GM12892 (cell line): ENCODE measurements around the gene C12orf76.
"Not testable (repeated sequence)": the region's sequence is repeated elsewhere in the genome, so short reads cannot be mapped to it uniquely, and the experiment has no call there.

ENCODE experiments used
- DNase-seq: peaks from one replicate; pipeline ENCODE4 v3.0.0; 2011; ENCODE audit not compliant: insufficient read length
- FAIRE-seq: peaks from 2 replicates; lab custom pipeline; 2011; peaks lifted over from hg19 to GRCh38; lab: Jason Lieb, UNC
- POLR2A ChIP-seq: IDR thresholded peaks from 2 replicates; pipeline ENCODE4 v1.6.1; 2011; ENCODE audit warnings: low read depth, low read length, control low read depth
- POLR2AphosphoS5 ChIP-seq: IDR thresholded peaks from 2 replicates; pipeline ENCODE4 v1.6.1; 2011; ENCODE audit warnings: low read depth, low read length, control low read depth
- TAF1 ChIP-seq: IDR thresholded peaks from 2 replicates; pipeline ENCODE4 v1.6.1; 2011; ENCODE audit warnings: low read depth, mild to moderate bottlenecking, control low read depth, low read length, borderline replicate concordance

Gene C12orf76

DNA sequence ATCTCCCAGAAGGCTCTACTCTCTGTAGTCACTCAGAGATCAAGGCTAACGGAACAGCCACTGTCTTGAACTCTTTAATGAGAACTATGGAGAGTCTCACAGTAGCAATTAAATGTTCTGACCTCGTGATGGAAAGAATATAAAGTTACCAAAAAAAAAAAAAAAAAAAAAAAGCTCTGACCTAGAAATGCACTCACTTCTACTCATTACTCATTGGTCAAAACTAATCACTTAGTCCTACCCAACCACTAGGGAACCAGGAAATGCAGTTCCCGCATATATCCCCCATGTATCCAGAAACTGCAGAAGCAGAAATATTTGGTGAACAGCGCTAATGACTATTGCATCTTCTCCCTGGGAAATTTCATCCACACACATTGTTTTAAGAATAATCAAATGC, 29.5 kb upstream of the C12orf76 start:
- no peak for FAIRE-seq
- no peak for TF ChIP-seq POLR2A
- no peak for TF ChIP-seq TAF1
- TF ChIP-seq POLR2AphosphoS5, result no peak
- DNase-seq, result no peak

DNA sequence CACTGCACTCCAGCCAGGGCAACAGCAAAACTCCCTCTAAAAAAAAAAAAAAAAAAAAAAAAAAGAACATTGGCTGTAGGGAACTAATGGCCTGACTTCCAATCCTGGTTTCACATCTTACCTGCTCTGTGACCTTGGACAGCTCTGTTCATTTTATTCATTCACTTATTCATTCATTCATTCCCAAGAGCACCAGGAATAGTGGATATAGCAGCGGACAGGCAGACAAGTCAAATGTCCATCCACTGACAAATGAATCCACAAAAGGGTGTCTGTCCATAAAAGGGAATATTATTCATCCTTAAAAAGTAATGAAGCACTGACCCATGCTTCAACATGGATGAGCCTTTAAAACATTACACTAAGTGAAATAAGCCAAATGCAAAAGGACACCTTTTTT, 27.6 kb upstream of the C12orf76 start:
- TF ChIP-seq TAF1 (no peak), POLR2AphosphoS5 (no peak), POLR2A (no peak)
- DNase-seq, result no peak
- no peak for FAIRE-seq

DNA sequence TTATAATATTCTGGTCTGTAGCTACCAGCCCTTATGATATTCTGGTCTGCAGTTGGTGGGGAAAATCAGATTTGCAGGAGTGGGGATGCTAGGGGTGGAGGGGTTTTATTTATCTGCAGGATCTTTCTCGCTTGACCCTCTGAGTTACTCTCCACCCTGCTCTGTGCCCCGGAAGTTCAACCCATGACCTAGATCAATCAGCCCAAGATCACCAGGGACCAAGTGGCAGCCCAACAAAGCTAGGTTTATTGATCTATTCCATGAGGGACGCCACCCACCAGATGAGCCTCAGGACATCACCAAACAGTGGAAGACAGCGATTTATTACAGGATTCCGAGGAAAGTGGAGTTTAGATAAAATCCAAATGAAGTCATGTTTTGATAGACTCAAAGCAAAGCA, 25.8 kb upstream of the C12orf76 start:
- DNase-seq (no peak), FAIRE-seq (no peak)
- no peak for TF ChIP-seq POLR2A

DNA sequence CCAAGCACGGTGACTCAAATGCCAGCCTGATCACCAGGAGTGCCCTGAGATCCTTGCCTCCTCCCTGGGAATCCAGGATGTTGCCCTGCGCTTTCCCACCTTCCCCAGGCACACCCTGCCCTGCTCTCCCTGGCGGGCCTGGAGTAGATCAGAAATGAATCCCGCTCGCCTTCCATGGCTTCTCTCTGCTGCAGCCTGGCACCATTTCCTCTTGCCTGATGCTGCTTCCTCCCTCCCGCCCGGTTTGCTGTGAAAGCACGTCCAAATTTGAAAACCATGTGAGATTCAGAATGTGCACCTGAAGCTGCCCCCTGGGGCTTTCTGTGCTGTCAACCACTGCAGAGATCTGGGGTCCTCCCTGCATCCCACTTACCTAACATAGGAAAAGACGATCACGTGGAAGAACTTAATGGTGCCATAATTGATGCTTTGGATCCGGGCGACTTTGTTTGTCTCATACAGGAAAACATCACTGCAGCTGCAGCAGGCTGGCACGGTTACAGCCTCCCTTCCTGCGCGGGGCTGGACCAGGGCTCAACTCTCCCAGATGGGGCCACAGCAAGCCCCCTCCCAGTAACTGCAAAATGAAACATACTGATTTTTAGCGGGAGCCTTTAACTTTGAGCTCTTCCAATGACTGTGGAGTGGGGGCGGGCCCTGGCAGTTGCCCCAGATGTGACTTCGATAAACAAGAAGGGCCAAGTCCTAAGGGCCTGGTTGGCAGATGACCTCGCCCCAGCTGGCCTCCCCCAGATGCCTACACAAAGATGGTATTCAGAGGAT, 24.9 kb upstream of the C12orf76 start:
- peak; percentile 91 for FAIRE-seq
- TF ChIP-seq POLR2AphosphoS5 (no peak), TAF1 (no peak), POLR2A (no peak)

DNA sequence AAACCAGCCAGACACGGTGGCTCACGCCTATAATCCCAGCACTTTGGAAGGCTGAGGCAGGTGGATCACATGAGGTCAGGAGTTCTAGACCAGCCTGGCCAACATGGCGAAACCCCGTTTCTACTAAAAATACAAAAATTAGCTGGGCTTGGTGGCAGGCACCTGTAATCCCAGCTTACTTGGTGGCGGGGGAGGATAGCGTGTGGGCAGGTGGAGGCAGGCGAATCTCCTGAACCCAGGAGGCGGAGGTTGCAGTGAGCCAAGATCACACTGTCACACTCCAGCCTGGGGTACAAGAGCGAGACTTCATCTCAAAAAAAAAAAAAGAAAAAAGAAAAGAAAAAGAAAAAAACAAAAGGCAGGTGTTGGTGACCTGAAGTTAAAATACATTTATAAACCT, 24.3 kb upstream of the C12orf76 start:
- DNase-seq, FAIRE-seq: not testable (repeated sequence)

More for the DNA sequence above, 24.9 kb upstream of the C12orf76 start:
- no peak for DNase-seq

DNA sequence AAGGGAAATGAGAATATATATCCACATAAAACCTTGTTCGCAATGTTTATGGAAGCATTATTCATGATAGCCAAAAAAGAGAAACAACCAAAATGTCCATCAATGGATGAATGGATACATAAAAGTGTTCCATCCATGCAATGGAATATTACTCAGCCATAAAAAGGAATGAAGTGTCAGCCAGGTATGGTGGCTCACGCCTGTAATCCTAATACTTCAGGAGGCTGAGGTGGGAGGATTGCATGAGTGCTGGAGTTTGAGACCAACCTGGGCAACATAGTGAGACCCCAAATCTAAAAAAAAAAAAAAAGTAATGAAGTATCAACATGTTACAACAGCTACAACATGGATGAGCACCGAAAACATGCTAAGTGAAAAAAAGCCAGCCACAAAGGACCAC, 23.6 kb upstream of the C12orf76 start:
- DNase-seq, result no peak
- TF ChIP-seq TAF1 (no peak), POLR2AphosphoS5 (no peak), POLR2A (no peak)
- peak; percentile 14 for FAIRE-seq

DNA sequence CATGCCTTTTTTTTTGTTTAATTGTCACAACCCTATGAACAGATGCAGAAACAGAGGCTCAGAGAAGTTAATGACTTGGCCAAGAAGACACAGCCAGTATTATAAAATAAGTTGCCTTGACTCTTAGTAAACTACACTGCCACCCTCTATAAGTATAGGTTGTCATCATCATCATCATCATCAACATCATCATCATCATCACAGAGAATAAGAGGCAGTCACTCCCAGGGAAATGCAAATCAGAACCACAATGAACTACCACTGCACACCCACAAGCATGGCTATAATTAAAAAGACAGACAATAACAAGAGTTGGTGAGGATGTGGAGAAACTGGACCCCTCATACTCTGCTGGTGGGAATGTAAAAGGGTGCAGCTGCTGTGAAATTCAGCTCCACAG, 23.2 kb upstream of the C12orf76 start:
- DNase-seq (no peak), FAIRE-seq (no peak)
- TF ChIP-seq TAF1 (no peak), POLR2A (no peak), POLR2AphosphoS5 (no peak)

DNA sequence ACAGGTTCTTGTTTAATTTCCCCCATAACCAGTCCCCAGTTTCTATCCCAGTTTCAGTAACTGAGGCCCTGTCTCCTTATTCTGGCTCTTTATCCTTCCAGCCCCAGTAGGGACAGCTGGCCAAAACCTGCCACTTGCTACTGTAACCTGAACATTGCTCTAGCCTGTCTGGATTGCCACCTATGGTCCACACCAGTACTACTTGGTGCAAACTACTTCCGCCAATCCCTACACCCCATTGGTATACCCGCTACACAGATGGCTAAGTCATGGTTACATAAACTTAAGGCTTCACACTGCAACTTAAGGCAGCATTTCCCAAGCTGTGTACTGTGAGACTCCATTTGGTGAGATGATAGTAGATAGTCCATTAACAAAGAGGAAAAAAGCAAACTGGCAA, 20.3 kb upstream of the C12orf76 start:
- DNase-seq (no peak), FAIRE-seq (no peak)
- TF ChIP-seq POLR2AphosphoS5 (no peak), POLR2A (no peak)

DNA sequence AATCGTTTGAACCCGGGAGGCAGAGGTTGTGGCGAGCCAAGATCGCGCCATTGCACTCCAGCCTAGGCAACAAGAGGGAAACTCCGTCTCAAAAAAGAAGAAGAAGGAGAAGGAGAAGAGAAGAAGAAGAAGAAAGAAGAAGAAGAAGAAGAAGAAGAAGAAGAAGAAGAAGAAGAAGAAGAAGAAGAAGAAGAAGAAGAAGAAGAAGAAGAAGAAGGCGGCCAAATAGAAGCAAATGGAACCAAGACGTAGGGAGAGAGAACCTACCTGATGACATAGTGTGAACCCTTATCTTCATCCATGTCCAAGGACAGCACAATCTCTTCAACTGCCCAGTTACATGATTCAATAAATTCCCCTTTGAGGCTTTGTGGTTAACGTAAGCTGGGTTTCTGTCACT, 19.8 kb upstream of the C12orf76 start:
- not testable (repeated sequence) for DNase-seq, FAIRE-seq

DNA sequence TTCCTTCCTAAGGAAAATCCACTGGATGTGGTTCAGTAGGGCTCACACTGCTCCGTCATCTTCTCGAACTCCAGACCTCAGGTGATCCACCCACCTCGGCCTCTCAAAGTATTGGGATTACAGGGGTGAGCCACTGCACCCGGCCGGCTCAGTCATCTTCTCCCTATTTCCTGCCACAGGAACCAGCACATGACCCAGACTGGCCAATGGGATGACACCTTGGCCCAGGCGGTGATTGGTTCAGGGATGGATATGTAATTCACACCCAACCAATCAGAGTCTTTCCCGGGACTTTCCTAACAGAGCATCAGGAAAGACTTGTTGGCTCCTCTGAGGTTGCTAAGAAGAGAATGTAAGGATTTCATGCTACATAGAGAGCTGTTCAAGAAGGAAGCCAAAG, 19.2 kb upstream of the C12orf76 start:
- FAIRE-seq (no peak), DNase-seq (no peak)
- TF ChIP-seq POLR2A (no peak), TAF1 (no peak), POLR2AphosphoS5 (no peak)

DNA sequence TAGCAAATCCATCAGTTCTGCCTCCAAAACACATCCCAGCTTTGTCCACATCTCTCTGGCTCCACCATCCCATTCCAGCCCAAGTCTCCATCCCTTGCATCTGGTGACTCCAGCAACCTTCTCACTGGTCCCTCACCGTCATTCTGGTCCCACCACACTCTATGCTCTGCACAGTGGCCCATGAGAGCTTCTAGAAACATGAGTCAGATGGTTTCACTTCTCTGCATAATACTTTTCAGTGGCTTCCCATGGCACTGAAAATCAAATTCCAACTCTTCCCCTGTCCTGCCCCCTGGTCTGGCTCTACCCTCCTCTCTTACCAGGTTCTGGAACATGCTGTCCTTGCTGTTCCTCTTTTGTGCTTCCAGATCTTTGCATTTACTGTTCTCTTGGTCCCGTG, 17.2 kb upstream of the C12orf76 start:
- DNase-seq, result no peak
- no peak for TF ChIP-seq TAF1
- no peak for TF ChIP-seq POLR2AphosphoS5
- no peak for TF ChIP-seq POLR2A
- FAIRE-seq, result no peak

DNA sequence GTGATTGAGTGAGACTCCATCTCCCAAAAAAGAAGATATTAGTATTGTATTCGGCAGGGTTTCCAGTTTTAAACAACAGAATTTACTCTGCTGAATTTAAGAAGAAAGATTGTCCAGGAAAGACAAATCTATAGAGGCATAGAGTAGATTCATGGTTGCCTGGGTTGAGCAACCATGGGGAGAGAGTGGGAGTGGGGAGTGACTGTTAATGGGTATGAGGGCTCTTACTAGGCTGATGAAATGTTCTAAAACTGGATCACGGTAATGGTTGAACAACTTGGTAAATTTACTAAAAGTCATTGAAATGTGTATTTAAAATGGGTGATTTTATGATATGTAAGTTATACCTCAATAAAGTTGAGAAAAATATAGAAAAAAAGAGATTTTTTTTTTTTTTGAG, 13.9 kb upstream of the C12orf76 start:
- TF ChIP-seq TAF1 (no peak), POLR2A (no peak), POLR2AphosphoS5 (no peak)
- DNase-seq (no peak), FAIRE-seq (no peak)

DNA sequence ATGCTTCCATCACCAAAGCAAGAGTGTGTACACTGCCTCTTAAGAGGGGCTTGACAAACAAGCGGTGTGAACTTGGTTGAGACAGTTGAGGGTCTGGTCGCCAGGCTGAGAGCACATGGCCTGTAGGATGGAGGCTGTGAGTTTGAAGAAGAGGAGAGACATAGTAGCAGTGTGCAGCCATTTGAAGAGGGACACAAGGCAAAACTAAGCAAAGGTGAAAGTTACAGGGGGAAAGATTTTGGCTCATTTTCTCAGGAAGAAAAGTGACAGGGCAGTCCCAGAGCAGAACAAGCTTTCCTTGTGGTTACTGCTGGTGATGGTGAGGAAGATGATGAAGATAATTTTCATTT, 11.3 kb upstream of the C12orf76 start:
- TF ChIP-seq TAF1 (no peak), POLR2A (no peak), POLR2AphosphoS5 (no peak)
- FAIRE-seq (no peak), DNase-seq (no peak)
